GM23248 (cell line): ENCODE measurements around the gene AFG3L2. TPM values are rescaled to one million over a fixed set of nuclear protein-coding genes. Genes with fewer than 3 reads are reported as not detected.

Experiments used
- DNase-seq: peaks from one replicate; pipeline ENCODE4 v3.0.0-alpha.2; 2015
- H2AFZ ChIP-seq: fragments of 200-600 bp; sonication (generic); 2 replicates; pipeline ENCODE4 v1.6.1; 2016; ENCODE audit warnings: antibody characterized with exemption
- H3F3A ChIP-seq: fragments of 200-600 bp; sonication (generic); 2 replicates; pipeline ENCODE4 v1.6.1; 2016; ENCODE audit warnings: mild to moderate bottlenecking, antibody characterized with exemption, mixed run types; ENCODE audit not compliant: insufficient read depth
- H3K27ac ChIP-seq: fragments of 200-600 bp; sonication (generic); 2 replicates; pipeline ENCODE4 v1.5.1; 2016; ENCODE audit warnings: mild to moderate bottlenecking
- H3K27me3 ChIP-seq: fragments of 200-600 bp; sonication (generic); replicated peaks from 2 replicates; pipeline ENCODE4 v1.6.1; 2016; ENCODE audit warnings: mild to moderate bottlenecking; ENCODE audit not compliant: insufficient read depth
- H3K36me3 ChIP-seq: fragments of 200-600 bp; sonication (generic); 2 replicates; pipeline ENCODE4 v1.6.1; 2016; ENCODE audit warnings: low read depth, mild to moderate bottlenecking
- H3K4me1 ChIP-seq: fragments of 200-600 bp; sonication (generic); 2 replicates; pipeline ENCODE4 v1.6.1; 2016; ENCODE audit warnings: mild to moderate bottlenecking; ENCODE audit not compliant: insufficient read depth
- H3K4me2 ChIP-seq: fragments of 200-600 bp; sonication (generic); one replicate; pipeline ENCODE4 v1.6.1; 2016; ENCODE audit warnings: mild to moderate bottlenecking; ENCODE audit not compliant: unreplicated experiment
- H3K4me3 ChIP-seq: fragments of 200-600 bp; sonication (generic); 2 replicates; pipeline ENCODE4 v1.5.1; 2016; ENCODE audit warnings: mild to moderate bottlenecking
- H3K79me2 ChIP-seq: fragments of 200-600 bp; sonication (generic); 2 replicates; pipeline ENCODE4 v1.6.1; 2016; ENCODE audit warnings: mild to moderate bottlenecking; ENCODE audit not compliant: insufficient read depth
- H3K9ac ChIP-seq: fragments of 200-600 bp; sonication (generic); 2 replicates; pipeline ENCODE4 v1.6.1; 2016; ENCODE audit warnings: mild to moderate bottlenecking
- H3K9me2 ChIP-seq: fragments of 200-600 bp; sonication (generic); 2 replicates; pipeline ENCODE4 v1.6.1; 2016; ENCODE audit warnings: mixed run types, mild to moderate bottlenecking, moderate library complexity; ENCODE audit not compliant: insufficient read depth
- H3K9me3 ChIP-seq: fragments of 200-600 bp; sonication (generic); one replicate; pipeline ENCODE4 v1.6.1; 2017; ENCODE audit warnings: low read depth
- H4K20me1 ChIP-seq: fragments of 200-600 bp; sonication (generic); 2 replicates; pipeline ENCODE4 v1.6.0; 2016; ENCODE audit not compliant: insufficient read depth
- EZH2 ChIP-seq: fragments of 200-600 bp; sonication (generic); IDR thresholded peaks from 2 replicates; pipeline ENCODE4 v1.6.1; 2018; ENCODE audit warnings: antibody characterized with exemption, mild to moderate bottlenecking; ENCODE audit not compliant: insufficient read depth, poor library complexity, severe bottlenecking
- EZH2phosphoT487 ChIP-seq: fragments of 200-600 bp; sonication (generic); IDR thresholded peaks from 2 replicates; pipeline ENCODE4 v1.6.1; 2018; ENCODE audit warnings: antibody characterized with exemption, moderate library complexity, mild to moderate bottlenecking, low read depth; ENCODE audit not compliant: insufficient read depth
- WGBS, 2 experiments: methylation state at CpG; one replicate each; pipeline ENCODE4 v1.1.6; 2015 to 2017; ENCODE audit warnings: low lambda C conversion rate in 2 of 2, low coverage in 1 of 2; ENCODE audit errors: missing lambda C conversion rate in 2 of 2; 5-methylcytosine and 5-hydroxymethylcytosine counted together
- in situ Hi-C: fragments of 300-500 bp; cut with MboI; formaldehyde crosslinking; loops from 2 replicates; pipeline ENCODE4 v1.15.0; 2020
- polyA plus RNA-seq: library from polyadenylated mRNA; unstranded; fragments of >200 nt; fragmentation: Nextera tagmentation; extraction: Ambion mirVana; gene quantifications from 2 replicates; pipeline ENCODE4 v1.2.1, GENCODE V29; 2016
- small RNA-seq: library from RNA; depleted of rRNA; stranded (forward); fragments of <200 nt; gene quantifications from one replicate; pipeline ENCODE3, GENCODE V24; 2014; ENCODE audit warnings: low read depth, low replicate concordance
- total RNA-seq: library from RNA; depleted of rRNA; stranded (reverse); fragments of >200 nt; shearing (Covaris generic); gene quantifications from 2 replicates; pipeline ENCODE4 v1.2.3, GENCODE V29; 2014; rRNA removed

AFG3L2 gene
- total and polyA plus RNA-seq, 2 experiments from 2014 or later = 28.1 to 40.6 TPM

GRCh38 chr18:12281861-12282260, 95.2 kb downstream of the AFG3L2 start:
- no peaks in the 10 kb centered on the region for H4K20me1 ChIP-seq
- H3K27ac ChIP-seq = peak overlapping the region; percentile 94
- WGBS, 2 experiments = 73 to 74% methylated on average over 1 of the region's 1 CpG
- H3K9me2 ChIP-seq = no peaks in the 10 kb centered on the region
- peak overlapping the region; percentile 36 for H3K4me3 ChIP-seq
- DNase-seq = no peak
- H2AFZ ChIP-seq = 0 out of 2 replicates have a peak overlapping the region, but pooled peaks have one; percentile 12
- H3K4me2 ChIP-seq = peak overlapping the region; percentile 71
- peak overlapping the region; percentile 76 for H3K9ac ChIP-seq
- no peaks in the 10 kb centered on the region for H3K36me3 ChIP-seq
- no peaks in the 10 kb centered on the region for H3K27me3 ChIP-seq
- TF ChIP-seq EZH2phosphoT487 (no peak), EZH2 (no peak)
- in situ Hi-C loops = no loop called here
- H3K9me3 ChIP-seq = no peaks in the 10 kb centered on the region
- H3F3A ChIP-seq = peaks cover 24% of the 10 kb centered on the region
- peaks cover 17% of the 10 kb centered on the region for H3K79me2 ChIP-seq
- peaks cover 41% of the 10 kb centered on the region for H3K4me1 ChIP-seq

GRCh38 chr18:12279781-12280531, 97.1 kb downstream of the AFG3L2 start:
- Histone ChIP-seq H3K9me2 (no peaks in the 10 kb centered on the region), H2AFZ (peak overlapping the region; percentile 78), H3K4me3 (peak overlapping the region; percentile 74), H3F3A (peaks cover 24% of the 10 kb centered on the region), H3K4me2 (peak overlapping the region; percentile 96), H3K9ac (peak overlapping the region; percentile 95), H3K27ac (peak overlapping the region; percentile 99), H3K4me1 (peaks cover 41% of the 10 kb centered on the region), H3K9me3 (no peaks in the 10 kb centered on the region), H3K27me3 (no peaks in the 10 kb centered on the region), H4K20me1 (no peaks in the 10 kb centered on the region), H3K36me3 (no peaks in the 10 kb centered on the region), H3K79me2 (peaks cover 17% of the 10 kb centered on the region)
- TF ChIP-seq EZH2phosphoT487 = no peak
- in situ Hi-C loops = no loop called here
- no peak for DNase-seq
- 82 to 83% methylated on average over 16 of the region's 16 CpGs for WGBS, 2 experiments

Small RNAs within 50 kb of the gene (small RNA-seq; reads per million reads assigned to genes)
- gene RNU6-170P = not detected
- gene RNU7-129P = not detected

Other genes with a start within 250 kb of the AFG3L2 start
- not detected in 2 replicates for gene CIDEA, start 122.9 kb downstream of the AFG3L2 start, total RNA-seq
- gene CIDEA, start 122.9 kb downstream of the AFG3L2 start, polyA plus RNA-seq = not detected in 2 replicates
- 608 and 817 TPM in 2 replicates for gene TUBB6, start 69.0 kb downstream of the AFG3L2 start, total RNA-seq
- gene TUBB6, start 69.0 kb downstream of the AFG3L2 start, polyA plus RNA-seq = 456 and 464 TPM in 2 replicates
- 2.9 and 6.1 TPM in 2 replicates for gene PRELID3A, start 30.7 kb upstream of the AFG3L2 start, total RNA-seq
- 6.0 TPM in 2 replicates for gene PRELID3A, start 30.7 kb upstream of the AFG3L2 start, polyA plus RNA-seq